Memory B cell (primary cell): ENCODE data around the gene TYMP.
"Not testable (repeated sequence)": the region's sequence is repeated elsewhere in the genome, so short reads cannot be mapped to it uniquely, and the experiment has no call there.

Source experiments
- ATAC-seq: fragments of 150-1000 bp; cut with Tn5 transposase; 2 replicates; pipeline ENCODE4 v1.10.0; 2021; ENCODE audit warnings: low read depth, mild to moderate bottlenecking, moderate library complexity
- DNase-seq, 2 donors: peaks; one replicate each; pipeline ENCODE4 v3.0.0; 2022; ENCODE audit warnings: low spot score in 2 of 2
- H3K27ac Mint-ChIP-seq: one replicate; pipeline ENCODE4 v1.8.0; 2022; ENCODE audit warnings: mild to moderate bottlenecking, moderate library complexity, mixed read lengths
- H3K27me3 Mint-ChIP-seq: one replicate; pipeline ENCODE4 v1.8.0; 2022; ENCODE audit warnings: mixed read lengths
- H3K36me3 Mint-ChIP-seq: one replicate; pipeline ENCODE4 v1.8.0; 2022; ENCODE audit warnings: mild to moderate bottlenecking, mixed read lengths
- H3K4me1 Mint-ChIP-seq: one replicate; pipeline ENCODE4 v1.8.0; 2022; ENCODE audit warnings: mixed read lengths
- H3K4me3 Mint-ChIP-seq: one replicate; pipeline ENCODE4 v1.8.0; 2022; ENCODE audit warnings: mild to moderate bottlenecking, moderate library complexity, mixed read lengths
- H3K9me3 Mint-ChIP-seq: one replicate; pipeline ENCODE4 v1.8.0; 2022; ENCODE audit warnings: mixed read lengths

The TYMP gene

DNA sequence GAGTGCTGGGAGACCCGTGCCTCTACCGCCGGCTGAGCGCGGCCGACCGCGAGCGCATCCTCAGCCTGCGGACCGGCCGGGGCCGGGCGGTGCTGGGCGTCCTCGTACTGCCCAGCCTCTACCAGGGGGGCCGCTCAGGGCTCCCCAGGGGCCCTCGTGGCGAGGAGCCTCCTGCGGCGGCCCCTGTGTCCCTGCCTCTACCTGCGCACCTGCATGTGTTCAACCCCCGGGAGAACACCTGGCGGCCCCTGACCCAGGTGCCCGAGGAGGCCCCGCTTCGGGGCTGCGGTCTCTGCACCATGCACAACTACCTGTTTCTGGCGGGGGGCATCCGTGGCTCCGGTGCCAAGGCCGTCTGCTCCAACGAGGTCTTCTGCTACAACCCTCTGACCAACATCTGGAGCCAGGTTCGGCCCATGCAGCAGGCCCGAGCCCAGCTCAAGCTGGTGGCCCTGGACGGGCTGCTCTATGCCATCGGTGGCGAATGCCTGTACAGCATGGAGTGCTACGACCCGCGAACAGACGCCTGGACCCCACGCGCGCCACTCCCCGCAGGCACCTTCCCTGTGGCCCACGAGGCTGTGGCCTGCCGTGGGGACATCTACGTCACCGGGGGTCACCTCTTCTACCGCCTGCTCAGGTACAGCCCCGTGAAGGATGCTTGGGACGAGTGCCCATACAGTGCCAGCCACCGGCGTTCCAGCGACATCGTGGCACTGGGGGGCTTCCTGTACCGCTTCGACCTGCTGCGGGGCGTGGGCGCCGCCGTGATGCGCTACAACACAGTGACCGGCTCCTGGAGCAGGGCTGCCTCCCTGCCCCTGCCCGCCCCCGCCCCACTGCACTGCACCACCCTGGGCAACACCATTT, 19.3 kb upstream of the TYMP start:
- peaks cover 10% of the 10 kb centered on the region for H3K4me1 Mint-ChIP-seq
- ATAC-seq: peak; percentile 12
- H3K9me3 Mint-ChIP-seq: no peaks in the 10 kb centered on the region
- DNase-seq: no peak
- peak overlapping the region; percentile 50 for H3K27ac Mint-ChIP-seq
- peak overlapping the region; percentile 77 for H3K4me3 Mint-ChIP-seq
- H3K36me3 Mint-ChIP-seq: no peaks in the 10 kb centered on the region
- H3K27me3 Mint-ChIP-seq: no peaks in the 10 kb centered on the region

DNA sequence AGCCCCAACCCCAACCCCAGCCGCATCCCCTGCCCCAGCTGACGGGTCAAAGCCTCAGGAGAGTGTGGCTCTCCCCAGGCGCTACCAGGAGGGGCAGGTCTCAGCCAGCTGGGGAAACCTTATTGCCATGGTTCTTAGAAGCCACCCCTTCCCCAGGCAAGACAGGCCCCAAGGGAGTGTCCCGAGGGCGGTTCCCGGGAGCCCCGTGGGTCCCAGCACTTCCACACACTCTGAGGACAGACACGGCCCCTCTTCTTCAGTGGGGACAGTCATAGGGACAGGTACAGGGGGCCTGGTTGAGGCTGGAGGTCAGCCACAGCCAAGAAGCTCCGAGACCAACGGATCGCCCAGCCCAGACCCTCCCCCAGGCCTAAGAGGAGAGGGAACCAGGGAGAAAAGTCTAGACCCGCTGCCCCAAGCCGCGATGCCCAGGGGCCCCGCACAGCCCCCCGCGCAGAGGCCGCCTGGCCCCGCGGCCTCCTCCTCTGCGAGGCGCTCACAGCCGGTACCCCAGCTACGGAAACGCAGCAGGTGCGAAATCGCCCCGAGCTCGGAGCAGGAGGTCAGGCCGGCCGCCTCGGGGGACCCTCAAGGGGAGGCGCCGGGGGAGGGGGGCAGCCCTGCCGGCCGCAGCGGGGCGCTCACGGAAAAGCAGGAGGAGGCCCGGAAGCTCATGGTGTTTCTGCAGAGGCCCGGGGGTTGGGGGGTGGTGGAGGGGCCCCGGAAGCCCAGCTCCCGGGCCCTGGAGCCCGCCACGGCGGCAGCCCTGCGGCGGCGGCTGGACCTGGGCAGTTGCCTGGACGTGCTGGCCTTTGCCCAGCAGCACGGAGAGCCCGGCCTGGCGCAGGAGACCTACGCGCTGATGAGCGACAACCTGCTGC, 18.5 kb upstream of the TYMP start:
- Mint-ChIP-seq H3K9me3 (no peaks in the 10 kb centered on the region), H3K27ac (peak overlapping the region; percentile 83), H3K36me3 (no peaks in the 10 kb centered on the region), H3K4me3 (peak overlapping the region; percentile 64), H3K4me1 (peaks cover 10% of the 10 kb centered on the region), H3K27me3 (no peaks in the 10 kb centered on the region)
- ATAC-seq (peak; percentile 34), DNase-seq (no peak)

DNA sequence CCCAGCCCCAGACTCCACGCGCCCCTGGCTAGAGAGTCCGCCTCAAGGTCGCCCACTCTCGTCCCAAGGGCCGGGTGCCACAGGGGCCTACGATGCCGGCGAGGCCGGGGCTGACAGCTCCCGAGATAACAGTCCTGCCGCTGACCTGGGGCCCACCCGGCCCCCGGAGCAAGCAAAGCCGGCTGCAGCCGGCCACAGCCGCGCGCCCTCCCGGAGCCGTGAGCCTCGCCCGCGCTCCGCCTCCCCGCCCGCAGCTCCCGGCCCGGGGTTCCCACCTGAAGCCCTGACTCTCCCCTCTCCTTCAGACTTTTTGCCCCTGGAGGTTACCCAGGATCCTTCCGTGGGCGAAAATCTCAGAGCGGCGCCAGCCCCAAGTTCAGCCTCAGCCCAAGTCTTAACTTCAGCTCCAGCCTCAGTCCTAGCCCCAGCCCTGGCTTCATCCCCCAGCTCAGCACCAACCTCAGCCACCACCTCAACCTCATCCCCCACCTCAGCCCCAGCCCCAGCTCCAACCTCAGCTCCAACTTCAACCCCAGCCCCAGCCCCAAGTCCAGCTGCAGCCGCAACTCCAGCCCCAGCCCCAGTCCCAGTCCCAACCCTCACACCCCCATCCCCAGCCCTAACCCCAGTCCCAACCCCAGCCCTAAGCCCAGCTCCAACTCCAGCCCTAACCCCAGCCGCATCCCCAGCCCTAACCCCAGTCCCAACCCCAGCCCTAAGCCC, 17.6 kb upstream of the TYMP start:
- no peaks in the 10 kb centered on the region for H3K9me3 Mint-ChIP-seq
- H3K4me3 Mint-ChIP-seq: peak overlapping the region; percentile 65
- no peaks in the 10 kb centered on the region for H3K27me3 Mint-ChIP-seq
- no peaks in the 10 kb centered on the region for H3K36me3 Mint-ChIP-seq
- ATAC-seq (no peak), DNase-seq (no peak)
- H3K4me1 Mint-ChIP-seq: peaks cover 13% of the 10 kb centered on the region
- peak overlapping the region; percentile 83 for H3K27ac Mint-ChIP-seq

DNA sequence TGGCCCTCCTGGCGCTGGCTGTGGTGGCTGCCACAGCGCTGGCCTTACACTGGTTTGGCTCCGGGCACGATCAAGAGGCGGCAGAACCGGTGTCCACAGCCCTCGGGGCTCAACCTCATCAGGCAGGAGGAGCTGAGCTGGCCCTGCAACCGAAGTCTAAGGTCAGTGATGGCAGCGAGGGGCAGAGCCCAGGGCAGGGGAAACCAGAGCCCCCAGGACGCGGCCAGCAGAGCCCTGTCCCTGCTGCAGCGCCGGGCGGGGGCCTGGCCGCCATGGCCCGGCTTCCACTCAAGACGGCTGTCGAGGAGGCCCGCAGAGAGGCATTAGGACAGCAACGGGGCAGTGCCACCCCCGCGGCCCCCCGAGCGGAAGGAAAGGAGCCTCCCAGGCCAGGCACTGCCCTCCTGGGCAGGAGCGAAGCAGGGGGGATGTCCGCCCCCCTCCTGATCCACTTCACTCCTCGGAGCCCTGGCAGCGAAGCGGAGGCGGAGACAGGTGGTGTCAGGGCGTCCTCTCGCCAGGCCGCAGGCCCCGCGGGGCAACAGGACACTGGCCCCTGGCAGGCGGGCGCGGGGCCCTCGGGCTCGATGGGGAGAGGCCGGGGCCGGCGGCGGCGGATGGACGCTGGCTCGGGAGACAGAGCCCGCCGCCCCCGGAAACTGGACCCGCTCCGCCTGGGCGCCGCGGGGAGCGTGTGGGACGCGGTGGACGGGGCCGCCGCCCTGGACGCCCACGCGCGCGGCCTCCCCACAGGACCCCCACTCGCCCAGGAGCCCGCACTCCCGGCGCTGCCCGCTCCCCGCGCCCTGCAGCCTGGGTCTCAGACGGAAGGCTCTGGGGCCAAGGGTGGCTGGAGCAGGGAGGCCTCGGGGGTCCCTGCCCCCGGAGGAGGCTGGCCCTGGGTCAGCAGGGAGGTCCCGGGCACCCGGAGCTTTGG, 16.8 kb upstream of the TYMP start:
- no peak for DNase-seq
- H3K27me3 Mint-ChIP-seq: no peaks in the 10 kb centered on the region
- H3K9me3 Mint-ChIP-seq: no peaks in the 10 kb centered on the region
- no peak overlapping the region for H3K4me3 Mint-ChIP-seq
- H3K36me3 Mint-ChIP-seq: no peaks in the 10 kb centered on the region
- no peak overlapping the region for H3K27ac Mint-ChIP-seq
- no peak for ATAC-seq
- peaks cover 15% of the 10 kb centered on the region for H3K4me1 Mint-ChIP-seq

DNA sequence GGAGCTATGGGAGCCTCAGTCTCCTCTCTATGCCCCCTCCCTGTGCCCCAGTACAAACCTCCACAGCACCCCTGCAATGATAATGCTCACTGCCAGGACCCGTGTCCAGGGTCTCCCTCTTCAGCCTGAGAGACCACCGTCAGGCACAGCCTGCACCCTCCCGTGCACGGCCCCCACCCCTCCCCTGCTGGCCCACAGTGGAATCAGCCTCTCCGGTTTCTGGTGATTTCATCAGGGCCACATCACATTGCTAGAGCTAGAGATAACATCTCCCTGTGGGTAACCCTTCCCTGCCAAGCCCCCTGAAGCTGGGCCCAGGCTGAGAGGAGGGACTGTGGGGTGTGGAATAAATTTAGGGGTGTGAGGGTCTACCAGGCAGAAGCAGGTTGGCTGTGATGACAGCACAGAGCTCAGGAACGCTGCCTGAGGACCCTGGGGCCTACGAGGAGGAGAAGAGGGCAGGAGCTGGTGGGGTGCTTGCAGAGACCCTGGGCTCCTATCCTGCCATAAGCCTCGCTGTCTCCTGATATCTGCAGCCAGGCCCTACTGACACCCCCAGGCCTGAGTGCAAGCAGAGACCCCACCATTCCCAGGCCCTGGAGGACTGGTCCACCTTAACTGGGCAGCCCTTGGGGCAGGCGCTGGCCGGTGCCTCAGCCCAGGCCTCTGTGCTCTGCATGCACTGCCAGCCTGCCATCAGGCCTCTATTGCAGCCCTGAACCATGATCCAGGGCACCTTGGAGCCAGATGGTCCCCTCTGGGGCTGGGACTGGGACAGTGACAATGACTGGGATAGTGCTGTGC, 15.9 kb upstream of the TYMP start, which contains the start of gene KLHDC7B:
TSS of gene KLHDC7B (plus strand) at position 378 of the 804 bp plus-strand sequence. CDS start at position 723, 345 bp downstream.
- ATAC-seq: no peak
- peaks cover 19% of the 10 kb centered on the region for H3K4me1 Mint-ChIP-seq
- no peaks in the 10 kb centered on the region for H3K9me3 Mint-ChIP-seq
- peak within 1 kb of the TSS; percentile 91 for H3K27ac Mint-ChIP-seq
- peak within 1 kb of the TSS; percentile 75 for H3K4me3 Mint-ChIP-seq
- H3K36me3 Mint-ChIP-seq: no peaks in the 10 kb centered on the region
- no peaks in the 10 kb centered on the region for H3K27me3 Mint-ChIP-seq
- DNase-seq: no peak

DNA sequence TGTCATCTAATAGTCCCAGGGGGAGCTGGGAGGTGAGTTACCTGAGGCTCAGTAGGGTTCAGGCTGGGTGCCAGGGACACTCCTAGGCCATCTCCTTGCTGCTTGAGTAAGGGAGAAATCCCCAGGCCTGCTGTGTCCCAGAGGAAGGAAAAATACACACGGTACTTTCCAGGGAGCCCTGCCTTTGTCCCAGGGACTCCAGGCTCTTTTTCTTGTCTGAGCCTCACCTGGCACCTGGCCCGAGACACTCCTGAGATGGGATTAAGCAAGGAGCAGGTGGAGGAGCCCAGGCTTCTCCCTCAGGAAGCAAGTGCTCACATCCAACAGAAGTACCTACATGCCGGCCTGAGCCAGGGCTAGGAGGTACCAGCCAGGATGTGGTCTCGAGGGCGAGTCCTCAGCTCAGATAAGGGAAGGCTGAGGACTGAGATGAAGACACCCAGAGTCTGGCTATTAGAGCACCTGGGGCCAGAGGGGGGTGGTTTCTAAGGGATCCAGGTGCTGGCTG, 15.0 kb upstream of the TYMP start:
- ATAC-seq (no peak), DNase-seq (no peak)
- Mint-ChIP-seq H3K36me3 (no peaks in the 10 kb centered on the region), H3K4me3 (peak overlapping the region; percentile 75), H3K27ac (peak overlapping the region; percentile 91), H3K4me1 (peaks cover 17% of the 10 kb centered on the region), H3K9me3 (no peaks in the 10 kb centered on the region), H3K27me3 (no peaks in the 10 kb centered on the region)

DNA sequence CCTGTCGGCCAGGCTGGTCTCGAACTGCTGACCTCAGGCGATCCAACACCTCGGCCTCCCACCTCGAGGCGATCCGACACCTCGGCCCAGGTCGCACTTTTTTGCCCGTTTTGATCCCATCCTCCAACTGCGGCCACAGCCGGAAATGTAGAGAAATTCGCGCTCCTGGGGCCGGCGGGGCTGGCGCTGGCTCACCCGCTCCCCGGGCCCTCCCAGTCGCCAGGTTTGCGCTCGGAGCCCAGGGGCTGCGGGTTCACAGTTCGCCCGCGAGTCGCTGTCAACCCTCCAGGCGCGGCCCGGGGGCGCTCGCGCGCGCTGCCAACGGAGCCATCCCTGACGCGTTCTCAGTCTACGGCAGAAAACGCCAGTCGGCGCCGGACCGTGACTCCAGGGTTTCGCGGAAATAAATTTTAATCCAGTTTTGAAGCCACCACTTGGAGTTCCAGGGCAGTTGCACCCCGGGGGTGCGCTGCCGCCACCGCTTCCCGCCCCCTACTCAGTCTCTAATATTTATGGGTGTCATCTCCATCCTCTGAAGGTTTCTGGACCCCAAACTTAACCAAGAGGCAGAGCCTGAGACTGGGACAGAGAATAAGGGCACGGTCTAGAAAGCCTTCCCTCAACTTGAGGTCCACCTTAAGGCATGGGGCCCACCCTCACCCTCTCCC, 14.4 kb upstream of the TYMP start:
- H3K9me3 Mint-ChIP-seq: no peaks in the 10 kb centered on the region
- DNase-seq (peak; percentile 83 to 86), ATAC-seq (peak; percentile 54)
- no peaks in the 10 kb centered on the region for H3K27me3 Mint-ChIP-seq
- no peaks in the 10 kb centered on the region for H3K36me3 Mint-ChIP-seq
- H3K27ac Mint-ChIP-seq: peak overlapping the region; percentile 91
- H3K4me1 Mint-ChIP-seq: peaks cover 18% of the 10 kb centered on the region
- H3K4me3 Mint-ChIP-seq: peak overlapping the region; percentile 75

DNA sequence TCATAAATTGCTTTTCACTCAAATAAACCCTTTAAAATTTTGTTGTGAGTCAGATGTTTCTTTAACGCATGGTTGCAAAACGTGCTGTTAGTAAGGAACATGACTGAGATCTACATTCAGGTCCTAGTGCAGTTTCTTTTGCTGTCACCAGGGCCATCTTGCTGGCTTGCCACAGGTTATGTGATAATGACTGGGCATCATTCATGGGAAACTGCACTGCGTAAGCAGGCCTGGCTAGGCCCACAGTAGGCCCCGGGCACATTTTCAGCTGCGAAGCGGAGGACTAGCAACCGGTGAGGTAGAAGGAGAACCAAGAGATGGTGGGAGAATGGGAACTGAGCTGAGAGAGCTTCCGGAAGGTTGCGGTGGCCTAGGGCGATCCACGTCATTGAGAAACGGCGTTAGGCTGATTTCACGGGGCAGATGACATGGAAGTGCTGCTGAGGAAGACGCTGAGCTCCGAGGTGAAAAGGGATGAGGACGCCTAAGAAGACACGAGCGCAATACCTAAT, 12.7 kb upstream of the TYMP start:
- ATAC-seq (peak; percentile 10), DNase-seq (peak in 1 of 2 donors; percentile 23)
- H3K36me3 Mint-ChIP-seq: peaks cover 2% of the 10 kb centered on the region
- H3K4me1 Mint-ChIP-seq: peaks cover 25% of the 10 kb centered on the region
- H3K27me3 Mint-ChIP-seq: no peaks in the 10 kb centered on the region
- peak overlapping the region; percentile 73 for H3K4me3 Mint-ChIP-seq
- H3K27ac Mint-ChIP-seq: peak overlapping the region; percentile 100
- peaks cover 2% of the 10 kb centered on the region for H3K9me3 Mint-ChIP-seq

DNA sequence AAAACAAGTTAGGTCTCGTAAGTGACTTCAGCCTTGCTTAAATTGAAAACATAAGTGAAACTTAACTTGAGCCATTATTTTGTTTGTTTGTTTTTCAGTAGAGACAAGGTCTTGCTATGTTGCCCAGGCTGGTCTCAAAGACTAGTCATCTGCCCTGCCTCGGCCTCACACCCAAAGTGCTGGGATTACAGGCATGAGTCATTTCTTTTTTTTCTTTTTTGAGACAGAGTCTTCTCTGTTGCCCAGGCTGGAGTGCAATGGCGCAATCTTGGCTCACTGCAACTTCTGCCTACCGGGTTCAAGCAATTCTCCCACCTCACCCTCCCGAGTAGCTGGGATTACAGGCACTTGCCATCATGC, 11.8 kb upstream of the TYMP start:
- H3K27ac Mint-ChIP-seq: peak overlapping the region; percentile 100
- not testable (repeated sequence) for H3K9me3 Mint-ChIP-seq, H3K27me3 Mint-ChIP-seq, DNase-seq, ATAC-seq, H3K36me3 Mint-ChIP-seq
- peak overlapping the region; percentile 2 for H3K4me3 Mint-ChIP-seq
- peaks cover 25% of the 10 kb centered on the region for H3K4me1 Mint-ChIP-seq

DNA sequence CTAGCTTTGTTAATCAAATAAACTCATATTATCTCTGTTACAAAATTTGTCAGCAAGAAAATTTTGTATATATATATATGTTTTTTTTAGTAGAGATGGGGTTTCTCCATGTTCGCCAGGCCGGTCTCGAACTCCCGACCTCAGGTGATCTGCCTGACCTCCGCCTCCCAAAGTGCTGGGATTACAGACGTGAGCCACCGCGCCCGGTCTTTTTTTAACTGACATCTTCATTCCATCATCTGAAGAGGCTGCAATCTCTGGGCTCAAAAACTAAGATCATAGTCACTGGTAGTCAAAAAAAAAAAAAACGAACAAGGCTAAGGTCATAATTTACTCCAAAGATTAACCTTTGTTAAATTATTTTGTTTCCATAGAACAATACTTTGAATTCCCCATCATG, 10.6 kb upstream of the TYMP start:
- ATAC-seq (no peak), DNase-seq (no peak)
- H3K9me3 Mint-ChIP-seq: peaks cover 2% of the 10 kb centered on the region
- peaks cover 2% of the 10 kb centered on the region for H3K36me3 Mint-ChIP-seq
- peak overlapping the region; percentile 100 for H3K27ac Mint-ChIP-seq
- H3K4me3 Mint-ChIP-seq: peak overlapping the region; percentile 9
- no peaks in the 10 kb centered on the region for H3K27me3 Mint-ChIP-seq
- H3K4me1 Mint-ChIP-seq: peaks cover 25% of the 10 kb centered on the region

DNA sequence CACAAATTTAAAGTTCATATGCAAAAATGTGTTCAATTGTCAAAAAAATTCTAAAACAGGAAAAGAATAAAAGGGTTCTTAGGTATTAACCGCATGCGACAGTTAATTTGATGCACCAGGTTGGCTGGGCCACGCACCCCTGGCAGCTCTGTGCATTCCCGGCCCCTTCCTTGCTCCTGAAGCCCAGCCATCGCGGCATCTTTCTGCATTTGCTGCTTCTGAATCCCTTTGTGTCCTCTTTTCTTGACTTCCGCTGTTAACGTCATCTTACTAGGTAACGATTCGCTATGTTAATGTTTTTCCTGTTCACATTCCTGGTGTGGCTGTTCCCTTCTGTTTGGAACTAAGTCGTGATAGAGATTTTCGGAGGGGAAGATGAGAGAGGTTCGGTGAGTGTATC, 8.0 kb upstream of the TYMP start:
- H3K36me3 Mint-ChIP-seq: peaks cover 2% of the 10 kb centered on the region

DNA sequence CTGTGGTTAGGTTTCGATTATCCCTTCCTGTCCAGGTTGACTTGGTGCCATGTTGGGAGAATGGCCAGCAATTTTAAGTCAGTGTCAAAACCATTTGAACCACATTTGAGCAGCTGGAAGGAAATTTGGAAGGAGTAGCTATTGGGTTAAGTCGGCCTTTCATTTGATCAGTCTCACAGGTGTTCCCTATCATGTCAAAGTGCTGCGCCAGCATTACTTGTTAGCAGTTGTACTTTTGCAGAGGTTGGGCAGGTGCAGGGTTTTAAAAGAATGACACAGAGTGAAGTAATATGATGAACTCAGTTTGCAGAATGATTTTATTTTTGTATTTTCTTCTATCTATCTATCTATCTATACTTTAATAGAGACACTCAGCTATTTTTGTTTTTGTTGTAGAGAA, 6.4 kb upstream of the TYMP start:
- Mint-ChIP-seq H3K27ac (peak overlapping the region; percentile 100), H3K4me1 (peaks cover 34% of the 10 kb centered on the region), H3K9me3 (peaks cover 2% of the 10 kb centered on the region), H3K27me3 (no peaks in the 10 kb centered on the region), H3K4me3 (no peak overlapping the region), H3K36me3 (peaks cover 2% of the 10 kb centered on the region)
- DNase-seq (no peak), ATAC-seq (no peak)

More for the DNA sequence above, 8.0 kb upstream of the TYMP start:
- H3K4me1 Mint-ChIP-seq: peaks cover 37% of the 10 kb centered on the region
- H3K9me3 Mint-ChIP-seq: peaks cover 2% of the 10 kb centered on the region
- no peak for DNase-seq
- H3K27me3 Mint-ChIP-seq: no peaks in the 10 kb centered on the region
- peak overlapping the region; percentile 40 for H3K4me3 Mint-ChIP-seq
- no peak for ATAC-seq
- H3K27ac Mint-ChIP-seq: peak overlapping the region; percentile 100
